Right atrium auricular region (tissue), 2 donors: ENCODE results near the gene ARHGAP29. TPM values are rescaled to one million over a fixed set of nuclear protein-coding genes. Genes with fewer than 3 reads are reported as not detected.

Experiments
- DNase-seq: peaks from one replicate; pipeline ENCODE4 v3.0.0-alpha.2; 2019; ENCODE audit warnings: low spot score
- H3K27ac ChIP-seq, 2 donors: fragments of 200-600 bp; sonication (generic); 1 replicate in 1 of 2; 2 replicates in 1 of 2; pipeline ENCODE4 v1.5.1; 2016 to 2019
- H3K27me3 ChIP-seq, 2 donors: fragments of 200-600 bp; sonication (generic); one replicate each; pipeline versions ENCODE4 v1.5.1 to v1.6.0; 2017 to 2019
- H3K36me3 ChIP-seq: fragments of 200-600 bp; sonication (generic); one replicate; pipeline ENCODE4 v1.5.1; 2016
- H3K4me1 ChIP-seq, 2 donors: fragments of 200-600 bp; sonication (generic); one replicate each; pipeline versions ENCODE4 v1.5.1 to v1.6.0; 2017 to 2019
- H3K4me3 ChIP-seq, 2 donors: fragments of 200-600 bp; sonication (generic); 1 replicate in 1 of 2; 2 replicates in 1 of 2; pipeline ENCODE4 v1.5.1; 2017 to 2019; ENCODE audit warnings: mild to moderate bottlenecking in 1 of 2, moderate library complexity in 1 of 2
- H3K9me3 ChIP-seq, 2 donors: fragments of 200-600 bp; sonication (generic); one replicate each; pipeline ENCODE4 v1.5.1; 2019
- total RNA-seq, 2 donors: library from RNA; depleted of rRNA; stranded (reverse); fragments of >200 nt; gene quantifications; one replicate each; pipeline ENCODE4 v1.1.0, GENCODE V29; 2016
- TF ChIP-seq, protein P1 (sequence below), 2 donors: fragments of 200-600 bp; sonication (generic); IDR thresholded peaks; one replicate each; pipeline ENCODE4 v1.5.1; 2019; ENCODE audit warnings: antibody characterized with exemption in 2 of 2

The ARHGAP29 gene
- total RNA-seq, 2 donors from 2014 or later = 25.8 to 29.9 TPM

DNA sequence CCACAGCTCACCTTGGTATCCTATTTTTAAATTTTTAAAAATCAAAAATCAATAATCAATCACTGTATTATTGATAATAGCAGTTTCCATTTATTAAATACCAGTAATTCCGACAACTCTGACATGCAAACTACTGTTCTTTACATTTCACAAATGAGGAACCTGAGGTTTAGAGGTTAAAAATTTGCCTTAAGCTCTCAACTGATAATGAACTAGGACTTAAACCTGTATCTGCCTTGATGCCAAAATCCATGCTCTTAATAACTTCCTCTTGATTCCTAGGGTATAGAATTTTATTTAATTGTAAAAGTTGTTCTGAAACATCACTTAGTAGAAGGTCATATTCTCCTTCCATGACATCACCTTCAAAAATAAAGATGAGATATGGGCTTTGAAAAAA, 5.6 kb downstream of the ARHGAP29 start:
- TF ChIP-seq, protein P1, sequence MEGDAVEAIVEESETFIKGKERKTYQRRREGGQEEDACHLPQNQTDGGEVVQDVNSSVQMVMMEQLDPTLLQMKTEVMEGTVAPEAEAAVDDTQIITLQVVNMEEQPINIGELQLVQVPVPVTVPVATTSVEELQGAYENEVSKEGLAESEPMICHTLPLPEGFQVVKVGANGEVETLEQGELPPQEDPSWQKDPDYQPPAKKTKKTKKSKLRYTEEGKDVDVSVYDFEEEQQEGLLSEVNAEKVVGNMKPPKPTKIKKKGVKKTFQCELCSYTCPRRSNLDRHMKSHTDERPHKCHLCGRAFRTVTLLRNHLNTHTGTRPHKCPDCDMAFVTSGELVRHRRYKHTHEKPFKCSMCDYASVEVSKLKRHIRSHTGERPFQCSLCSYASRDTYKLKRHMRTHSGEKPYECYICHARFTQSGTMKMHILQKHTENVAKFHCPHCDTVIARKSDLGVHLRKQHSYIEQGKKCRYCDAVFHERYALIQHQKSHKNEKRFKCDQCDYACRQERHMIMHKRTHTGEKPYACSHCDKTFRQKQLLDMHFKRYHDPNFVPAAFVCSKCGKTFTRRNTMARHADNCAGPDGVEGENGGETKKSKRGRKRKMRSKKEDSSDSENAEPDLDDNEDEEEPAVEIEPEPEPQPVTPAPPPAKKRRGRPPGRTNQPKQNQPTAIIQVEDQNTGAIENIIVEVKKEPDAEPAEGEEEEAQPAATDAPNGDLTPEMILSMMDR (IDR thresholded peaks at IDR 0.05) = no peak
- Histone ChIP-seq H3K36me3 (no peaks in the 10 kb centered on the region), H3K27me3 (no peaks in the 10 kb centered on the region), H3K4me3 (no peak overlapping the region), H3K27ac (peak overlapping the region; percentile 38 to 41), H3K9me3 (no peaks in the 10 kb centered on the region), H3K4me1 (peaks cover 0 to 70% of the 10 kb centered on the region in 2 donors)
- no peak for DNase-seq

DNA sequence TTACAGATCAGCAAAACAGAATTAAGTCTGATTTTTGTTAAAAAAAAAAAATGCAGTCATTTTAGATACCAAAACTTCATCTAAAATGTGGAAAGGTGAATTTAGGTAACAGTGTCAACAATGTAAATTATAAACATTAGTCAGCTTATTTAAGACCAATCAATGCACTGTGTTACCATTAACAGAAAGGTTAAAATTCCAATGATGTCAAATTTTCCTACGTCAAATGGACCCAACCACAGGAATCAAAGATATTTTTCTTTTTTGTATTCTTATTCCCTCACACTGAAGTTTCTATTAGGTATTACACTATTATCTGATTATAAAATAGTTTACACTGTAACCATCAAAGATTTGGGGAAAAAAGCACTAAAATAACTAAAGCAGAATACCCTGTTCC, 6.5 kb downstream of the ARHGAP29 start:
- H3K4me1 ChIP-seq = peaks cover 0 to 78% of the 10 kb centered on the region in 2 donors
- peak overlapping the region; percentile 38 to 41 for H3K27ac ChIP-seq
- H3K9me3 ChIP-seq = no peaks in the 10 kb centered on the region
- TF ChIP-seq, protein P1 (IDR thresholded peaks at IDR 0.05) = no peak
- no peaks in the 10 kb centered on the region for H3K27me3 ChIP-seq
- H3K36me3 ChIP-seq = no peaks in the 10 kb centered on the region
- DNase-seq = no peak
- H3K4me3 ChIP-seq = no peak overlapping the region

DNA sequence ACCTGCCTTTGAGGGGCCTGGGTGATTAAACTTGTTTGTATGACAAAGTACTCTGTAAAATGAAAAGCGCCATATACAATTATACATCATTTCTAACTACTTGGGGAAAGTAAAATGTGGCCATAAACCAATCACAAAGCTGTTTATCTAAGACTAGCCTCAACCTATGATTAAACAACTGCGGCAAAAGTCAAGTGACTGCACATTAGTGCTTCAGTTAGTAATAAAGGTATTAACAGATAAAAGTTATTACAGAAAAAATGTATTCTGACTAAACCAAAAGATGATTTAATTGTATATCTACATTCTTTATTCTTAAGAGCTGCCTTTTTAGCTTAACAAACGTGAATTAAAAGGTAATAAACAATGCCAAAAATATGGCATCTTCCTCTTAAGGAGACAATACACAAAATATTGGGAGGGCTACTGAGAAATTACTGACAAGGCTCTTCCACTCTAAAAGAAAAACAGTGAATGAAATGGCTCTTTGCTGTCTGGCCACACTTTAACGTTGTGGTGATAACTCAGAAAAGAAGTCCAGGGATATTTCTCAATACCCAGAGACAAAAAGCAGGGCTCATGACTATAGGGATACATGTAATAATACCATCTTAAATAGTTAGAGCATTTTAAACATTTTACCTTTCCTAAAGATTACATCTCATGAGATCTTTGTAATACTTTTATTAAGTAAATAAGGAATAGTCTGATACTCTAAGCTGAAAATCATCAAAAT, 8.6 kb downstream of the ARHGAP29 start:
- H3K4me3 ChIP-seq = no peak overlapping the region
- TF ChIP-seq, protein P1 (IDR thresholded peaks at IDR 0.05) = no peak
- peak overlapping the region in 1 of 2 donors; percentile 3 for H3K27ac ChIP-seq
- DNase-seq = no peak
- H3K27me3 ChIP-seq = no peaks in the 10 kb centered on the region
- peaks cover 0 to 70% of the 10 kb centered on the region in 2 donors for H3K4me1 ChIP-seq
- H3K9me3 ChIP-seq = no peaks in the 10 kb centered on the region
- H3K36me3 ChIP-seq = no peaks in the 10 kb centered on the region

DNA sequence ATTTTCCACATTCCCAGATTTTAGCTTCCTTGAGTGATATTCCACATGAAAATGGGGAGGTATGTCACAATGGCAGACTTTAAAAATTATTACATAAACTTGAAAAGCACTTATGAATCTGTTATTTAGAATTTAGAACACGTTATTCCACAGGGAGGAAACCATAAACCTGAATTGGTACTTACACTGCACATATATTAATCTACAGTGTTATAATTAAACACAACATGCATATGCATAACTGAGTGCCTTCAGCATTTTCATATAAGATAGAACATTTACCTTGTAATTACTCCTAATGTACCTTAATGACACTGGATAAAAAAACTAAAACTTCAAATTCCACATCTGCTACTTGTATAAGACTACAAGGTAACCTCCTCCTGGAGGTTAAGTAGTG, 9.8 kb downstream of the ARHGAP29 start:
- Histone ChIP-seq H3K36me3 (no peaks in the 10 kb centered on the region), H3K27ac (no peak overlapping the region), H3K27me3 (no peaks in the 10 kb centered on the region), H3K9me3 (no peaks in the 10 kb centered on the region), H3K4me3 (no peak overlapping the region), H3K4me1 (peaks cover 0 to 62% of the 10 kb centered on the region in 2 donors)
- no peak for DNase-seq
- TF ChIP-seq, protein P1 (IDR thresholded peaks at IDR 0.05) = no peak

DNA sequence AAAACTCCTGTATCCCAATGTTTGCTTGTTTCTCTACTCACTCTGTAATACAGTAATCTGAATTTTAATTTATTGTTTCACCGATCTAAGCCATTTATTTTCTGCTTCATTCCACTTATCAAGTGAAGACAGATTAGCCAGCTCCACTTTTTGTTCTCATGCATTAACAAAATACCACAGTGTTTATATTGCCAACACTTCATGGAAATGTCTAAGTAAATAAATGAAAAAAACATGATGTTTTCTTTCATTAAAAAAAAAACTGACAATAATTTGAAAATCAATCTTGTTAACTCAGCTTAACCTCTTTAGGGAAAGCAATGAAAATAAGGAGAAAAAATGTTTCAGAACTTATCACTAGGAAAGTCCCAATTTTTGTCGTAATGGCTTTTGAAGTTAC, 11.5 kb downstream of the ARHGAP29 start:
- H3K4me1 ChIP-seq = peaks cover 0 to 50% of the 10 kb centered on the region in 2 donors
- peak overlapping the region in 1 of 2 donors; percentile 1 for H3K27ac ChIP-seq

More for the DNA sequence above, 11.5 kb downstream of the ARHGAP29 start:
- Histone ChIP-seq H3K4me3 (no peak overlapping the region), H3K27me3 (no peaks in the 10 kb centered on the region), H3K9me3 (no peaks in the 10 kb centered on the region), H3K36me3 (no peaks in the 10 kb centered on the region)
- TF ChIP-seq, protein P1 (IDR thresholded peaks at IDR 0.05) = no peak
- DNase-seq = no peak
